Measurements from ENCODE around the gene CADM3. TPM values are rescaled to one million over a fixed set of nuclear protein-coding genes. Genes with fewer than 3 reads are reported as not detected.

Gene CADM3
- total and polyA plus RNA-seq, 12 donors: 0.83 to 7.8 (median 2.8) TPM; not detected in 1

- Histone ChIP-seq H3K4me3 (no peak overlapping the region), H3K4me1 (replicated peaks in 1 of 2) (no peaks in the 10 kb centered on the region), H3K27me3 (no peaks in the 10 kb centered on the region), H3K9me3 (replicated peaks in 1 of 3) (no peaks in the 10 kb centered on the region), H3K27ac (no peak overlapping the region), H3K36me3 (replicated peaks in 1 of 2) (no peaks in the 10 kb centered on the region)
- TF ChIP-seq POLR2A (IDR thresholded peaks at IDR 0.05): no peak
- peak; percentile 56 to 80 (median 70) for TF ChIP-seq CTCF (IDR thresholded peaks at IDR 0.05)
- 39 to 54% (median 49%) methylated on average over 12 of the region's 12 CpGs for WGBS, 4 donors
- peak; percentile 48 to 71 (median 63) for DNase-seq
- intact Hi-C loops (cut with DNase I): no loop called here
These were observed 39.0 kb upstream of the CADM3 start for GRCh38 chr1:159132271-159132881.

DNA sequence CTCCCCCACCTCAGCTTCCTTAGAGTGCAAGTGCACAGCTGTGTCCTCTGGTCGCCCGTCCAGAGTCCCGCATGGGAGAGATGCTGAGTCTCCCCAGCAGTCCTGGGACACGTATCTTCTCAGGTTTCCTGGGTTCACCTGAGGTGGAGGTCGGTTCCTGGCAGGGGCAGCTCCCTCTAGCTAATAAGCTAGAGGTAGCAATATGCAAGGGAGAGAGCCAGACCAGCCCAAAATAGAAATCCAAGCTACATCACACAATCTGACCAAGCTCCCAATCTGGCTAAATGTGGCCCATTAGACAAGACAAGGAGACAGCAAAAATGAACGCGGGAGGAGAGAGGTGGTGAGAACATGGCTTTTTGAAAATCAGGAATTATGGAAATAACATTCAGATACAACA, 30.9 kb upstream of the CADM3 start:
- Histone ChIP-seq H3K9me3 (replicated peaks in 1 of 3) (no peaks in the 10 kb centered on the region), H3K27ac (no peak overlapping the region), H3K27me3 (no peaks in the 10 kb centered on the region), H3K4me3 (no peak overlapping the region), H3K36me3 (replicated peaks in 1 of 2) (no peaks in the 10 kb centered on the region), H3K4me1 (replicated peaks in 1 of 2) (no peaks in the 10 kb centered on the region)
- intact Hi-C loops (cut with DNase I): no loop called here
- TF ChIP-seq CTCF (IDR thresholded peaks at IDR 0.05) (no peak), POLR2A (IDR thresholded peaks at IDR 0.05) (no peak)
- WGBS, 4 donors: 55 to 74% (median 56%) methylated on average over 5 to 7 of the region's 7 CpGs
- no peak for DNase-seq

GRCh38 chr1:159141584-159142390, 29.6 kb upstream of the CADM3 start:
- Histone ChIP-seq H3K4me3 (no peak overlapping the region), H3K9me3 (replicated peaks in 1 of 3) (no peaks in the 10 kb centered on the region), H3K4me1 (replicated peaks in 1 of 2) (no peaks in the 10 kb centered on the region), H3K36me3 (replicated peaks in 1 of 2) (no peaks in the 10 kb centered on the region), H3K27me3 (no peaks in the 10 kb centered on the region), H3K27ac (no peak overlapping the region)
- intact Hi-C loops (cut with DNase I): no loop called here
- no peak for TF ChIP-seq POLR2A (IDR thresholded peaks at IDR 0.05)
- no peak for TF ChIP-seq CTCF (IDR thresholded peaks at IDR 0.05)
- DNase-seq: peak in 3 of 7 donors; percentile 24 to 85 (median 33)
- WGBS, 4 donors: 28 to 38% (median 30%) methylated on average over 16 to 18 of the region's 18 CpGs

DNA sequence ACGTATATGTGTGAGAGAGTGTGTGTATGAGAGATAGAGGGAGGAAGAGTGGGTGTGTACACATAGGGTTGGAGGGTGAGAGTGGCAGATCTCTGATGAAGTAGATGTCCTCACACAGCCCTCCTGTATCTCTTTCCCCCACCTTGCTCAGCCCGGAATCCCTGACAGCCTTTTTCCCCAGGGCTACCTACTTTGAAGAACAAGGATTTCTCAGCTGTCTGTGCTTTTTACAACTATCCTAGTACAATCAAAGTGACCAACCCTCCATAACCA, 29.1 kb upstream of the CADM3 start:
- no peaks in the 10 kb centered on the region for H3K36me3 ChIP-seq (replicated peaks in 1 of 2)
- no peaks in the 10 kb centered on the region for H3K4me1 ChIP-seq (replicated peaks in 1 of 2)
- no peak overlapping the region for H3K27ac ChIP-seq
- no peak for DNase-seq
- H3K9me3 ChIP-seq (replicated peaks in 1 of 3): no peaks in the 10 kb centered on the region
- WGBS, 4 donors: 27 to 51% (median 34%) methylated on average over 2 of the region's 2 CpGs
- no peaks in the 10 kb centered on the region for H3K27me3 ChIP-seq
- TF ChIP-seq POLR2A (IDR thresholded peaks at IDR 0.05) (no peak), CTCF (IDR thresholded peaks at IDR 0.05) (no peak)
- H3K4me3 ChIP-seq: no peak overlapping the region
- intact Hi-C loops (cut with DNase I): no loop called here

Data from adrenal gland (tissue), 12 donors.